ENCODE measurements around the gene RAB20.

DNA sequence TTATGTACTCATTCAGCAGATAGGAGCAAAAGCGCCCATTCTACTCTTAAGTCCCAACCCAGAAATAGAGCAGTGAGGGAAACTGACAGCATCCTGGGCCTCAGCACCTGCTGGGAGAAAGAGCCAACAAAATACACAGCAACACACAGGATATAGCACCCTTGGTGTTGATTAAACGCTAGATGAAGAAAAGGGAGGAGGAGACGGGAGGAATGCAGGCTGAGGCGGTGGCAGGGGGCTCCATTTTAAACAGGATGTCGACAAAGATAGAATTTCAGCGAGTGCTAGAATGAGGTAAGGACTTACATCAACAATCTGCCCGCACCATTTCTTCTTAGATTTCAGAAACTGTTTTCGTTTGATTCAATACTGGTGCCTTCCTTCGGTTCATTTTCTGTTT, 4.6 kb upstream of the RAB20 start:
- TF ChIP-seq, protein P1, sequence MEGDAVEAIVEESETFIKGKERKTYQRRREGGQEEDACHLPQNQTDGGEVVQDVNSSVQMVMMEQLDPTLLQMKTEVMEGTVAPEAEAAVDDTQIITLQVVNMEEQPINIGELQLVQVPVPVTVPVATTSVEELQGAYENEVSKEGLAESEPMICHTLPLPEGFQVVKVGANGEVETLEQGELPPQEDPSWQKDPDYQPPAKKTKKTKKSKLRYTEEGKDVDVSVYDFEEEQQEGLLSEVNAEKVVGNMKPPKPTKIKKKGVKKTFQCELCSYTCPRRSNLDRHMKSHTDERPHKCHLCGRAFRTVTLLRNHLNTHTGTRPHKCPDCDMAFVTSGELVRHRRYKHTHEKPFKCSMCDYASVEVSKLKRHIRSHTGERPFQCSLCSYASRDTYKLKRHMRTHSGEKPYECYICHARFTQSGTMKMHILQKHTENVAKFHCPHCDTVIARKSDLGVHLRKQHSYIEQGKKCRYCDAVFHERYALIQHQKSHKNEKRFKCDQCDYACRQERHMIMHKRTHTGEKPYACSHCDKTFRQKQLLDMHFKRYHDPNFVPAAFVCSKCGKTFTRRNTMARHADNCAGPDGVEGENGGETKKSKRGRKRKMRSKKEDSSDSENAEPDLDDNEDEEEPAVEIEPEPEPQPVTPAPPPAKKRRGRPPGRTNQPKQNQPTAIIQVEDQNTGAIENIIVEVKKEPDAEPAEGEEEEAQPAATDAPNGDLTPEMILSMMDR (IDR thresholded peaks at IDR 0.05), result no peak
- no peak for TF ChIP-seq POLR2A (IDR thresholded peaks at IDR 0.05)

All from testis (tissue), 2 donors.